Activated T-cell treated with anti-CD3 and anti-CD28 coated beads, Interleukin-2, amount 50 U/mL, for 4 hours (primary cell): ENCODE results near the gene TAS2R46. TPM values are rescaled to one million over a fixed set of nuclear protein-coding genes. Genes with fewer than 3 reads are reported as not detected.
"Not testable (repeated sequence)": the region's sequence is repeated elsewhere in the genome, so short reads cannot be mapped to it uniquely, and the experiment has no call there.

Experiments
- ATAC-seq, 2 donors: fragments of 200-7000 bp; cut with Tn5 transposase; one replicate each; pipeline ENCODE4 v1.10.0; 2021
- DNase-seq: peaks from one replicate; pipeline ENCODE4 v3.0.0-alpha.2; 2020
- H3K27me3 Mint-ChIP-seq: one replicate; pipeline ENCODE4 v1.8.0; 2021; ENCODE audit warnings: low read depth, mixed read lengths
- H3K36me3 Mint-ChIP-seq: one replicate; pipeline ENCODE4 v1.8.0; 2022; ENCODE audit warnings: mixed read lengths; ENCODE audit not compliant: insufficient read depth
- H3K4me1 Mint-ChIP-seq: one replicate; pipeline ENCODE4 v1.8.0; 2021; ENCODE audit warnings: low read depth, mixed read lengths
- H3K4me3 Mint-ChIP-seq: one replicate; pipeline ENCODE4 v1.8.0; 2021; ENCODE audit warnings: mild to moderate bottlenecking, moderate library complexity, mixed read lengths
- H3K9me3 Mint-ChIP-seq: one replicate; pipeline ENCODE4 v1.8.0; 2021; ENCODE audit warnings: mixed read lengths
- total RNA-seq, 3 donors: library from RNA; stranded (reverse); gene quantifications; one replicate each; pipeline ENCODE4 v1.2.1, GENCODE V29; 2021

The TAS2R46 gene
- total RNA-seq, 3 donors from 2014 or later = 0.58 to 0.82 (median 0.66) TPM

- peaks cover 8% of the 10 kb centered on the region for H3K4me1 Mint-ChIP-seq
- no peak for DNase-seq
- peaks cover 4% of the 10 kb centered on the region for H3K9me3 Mint-ChIP-seq
- no peak for ATAC-seq
- H3K27me3 Mint-ChIP-seq = no peaks in the 10 kb centered on the region
- peaks cover 30% of the 10 kb centered on the region for H3K36me3 Mint-ChIP-seq
- no peak overlapping the region for H3K4me3 Mint-ChIP-seq
These were observed 7.8 kb upstream of the TAS2R46 start for GRCh38 chr12:11069854-11070365.

GRCh38 chr12:11067514-11067913 lies 5.4 kb upstream of the TAS2R46 start:
- no peak for ATAC-seq

DNA sequence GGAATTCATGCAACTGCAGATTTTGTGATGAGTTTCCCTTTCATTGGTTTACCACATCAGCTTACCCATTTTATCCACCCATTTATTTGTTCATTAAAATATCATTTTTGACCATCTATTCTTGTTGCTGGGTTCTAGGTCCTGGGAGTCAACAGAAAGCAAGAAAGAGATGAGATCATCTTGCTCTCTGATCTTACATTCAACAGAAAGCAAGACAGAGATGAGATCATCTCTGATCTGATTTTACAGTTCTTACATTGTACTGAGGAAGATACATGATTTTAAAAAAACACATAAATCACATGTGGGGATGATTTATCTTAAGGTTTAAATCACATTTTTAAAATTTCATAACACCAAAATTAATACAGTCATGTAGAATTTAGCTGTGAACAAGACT lies 2.3 kb downstream of the TAS2R46 start:
- ATAC-seq (no peak), DNase-seq (no peak)
- Mint-ChIP-seq H3K4me3 (no peak overlapping the region), H3K4me1 (peaks cover 22% of the 10 kb centered on the region), H3K27me3 (no peaks in the 10 kb centered on the region), H3K9me3 (no peaks in the 10 kb centered on the region), H3K36me3 (peaks cover 5% of the 10 kb centered on the region)

More at GRCh38 chr12:11067514-11067913, 5.4 kb upstream of the TAS2R46 start:
- no peak for DNase-seq
- H3K4me1 Mint-ChIP-seq = peaks cover 13% of the 10 kb centered on the region
- H3K36me3 Mint-ChIP-seq = peaks cover 21% of the 10 kb centered on the region
- H3K9me3 Mint-ChIP-seq = peaks cover 4% of the 10 kb centered on the region
- H3K27me3 Mint-ChIP-seq = no peaks in the 10 kb centered on the region
- no peak overlapping the region for H3K4me3 Mint-ChIP-seq

- ATAC-seq (no peak), DNase-seq (no peak)
- Mint-ChIP-seq H3K4me1 (peaks cover 19% of the 10 kb centered on the region), H3K9me3 (no peaks in the 10 kb centered on the region), H3K36me3 (peaks cover 5% of the 10 kb centered on the region), H3K27me3 (no peaks in the 10 kb centered on the region), H3K4me3 (no peak overlapping the region)
These were observed 3.1 kb downstream of the TAS2R46 start for GRCh38 chr12:11059041-11059440.

- peaks cover 14% of the 10 kb centered on the region for H3K9me3 Mint-ChIP-seq
- peaks cover 15% of the 10 kb centered on the region for H3K36me3 Mint-ChIP-seq
- no peaks in the 10 kb centered on the region for H3K27me3 Mint-ChIP-seq
- DNase-seq (no peak), ATAC-seq (no peak)
- no peak overlapping the region for H3K4me3 Mint-ChIP-seq
- H3K4me1 Mint-ChIP-seq = peaks cover 4% of the 10 kb centered on the region
These were observed 6.8 kb downstream of the TAS2R46 start for GRCh38 chr12:11055306-11055705.

DNA sequence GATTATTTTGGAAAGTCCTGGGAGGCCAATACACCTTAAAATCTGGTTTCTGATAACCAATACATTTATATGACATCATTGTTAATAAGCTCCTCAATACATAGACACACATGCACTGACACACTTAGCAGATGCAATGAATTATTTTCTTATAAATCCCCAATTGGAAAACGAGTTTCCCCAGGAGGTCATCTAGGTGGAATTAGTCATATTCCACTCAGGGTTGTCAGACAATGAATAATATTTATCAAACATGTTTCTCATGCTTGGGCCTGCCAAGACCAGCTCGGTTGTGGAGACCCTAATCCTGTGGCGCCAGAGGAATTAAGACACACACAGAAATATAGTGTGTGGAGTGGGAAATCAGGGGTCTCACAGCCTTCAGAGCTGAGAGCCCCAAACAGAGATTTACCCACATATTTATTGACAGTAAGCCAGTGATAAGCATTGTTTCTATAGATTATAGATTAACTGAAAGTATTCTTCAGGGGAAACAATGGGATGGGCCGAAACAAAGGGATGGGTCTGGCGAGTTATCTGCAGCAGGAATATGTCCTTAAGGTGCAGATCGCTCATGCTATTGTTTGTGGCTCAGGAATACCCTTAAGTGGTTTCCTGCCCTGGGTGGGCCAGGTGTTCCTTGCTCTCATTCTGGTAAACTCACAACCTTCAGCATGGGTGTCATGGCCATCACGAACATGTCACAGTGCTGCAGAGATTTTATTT lies 12.1 kb downstream of the TAS2R46 start:
- Mint-ChIP-seq H3K9me3 (peaks cover 18% of the 10 kb centered on the region), H3K36me3 (peaks cover 33% of the 10 kb centered on the region)
- DNase-seq, H3K4me3 Mint-ChIP-seq, H3K4me1 Mint-ChIP-seq, H3K27me3 Mint-ChIP-seq, ATAC-seq: not testable (repeated sequence)

GRCh38 chr12:11041366-11041765 lies 20.7 kb downstream of the TAS2R46 start:
- Mint-ChIP-seq H3K36me3 (peaks cover 47% of the 10 kb centered on the region), H3K4me1 (peaks cover 10% of the 10 kb centered on the region)
- H3K4me3 Mint-ChIP-seq, ATAC-seq, H3K27me3 Mint-ChIP-seq, H3K9me3 Mint-ChIP-seq, DNase-seq: not testable (repeated sequence)

- H3K36me3 Mint-ChIP-seq = peaks cover 45% of the 10 kb centered on the region
- no peak overlapping the region for H3K4me3 Mint-ChIP-seq
- H3K9me3 Mint-ChIP-seq = no peaks in the 10 kb centered on the region
- DNase-seq (no peak), ATAC-seq (no peak)
- no peaks in the 10 kb centered on the region for H3K27me3 Mint-ChIP-seq
- peaks cover 10% of the 10 kb centered on the region for H3K4me1 Mint-ChIP-seq
These were observed 21.9 kb downstream of the TAS2R46 start for GRCh38 chr12:11040162-11040561.

DNA sequence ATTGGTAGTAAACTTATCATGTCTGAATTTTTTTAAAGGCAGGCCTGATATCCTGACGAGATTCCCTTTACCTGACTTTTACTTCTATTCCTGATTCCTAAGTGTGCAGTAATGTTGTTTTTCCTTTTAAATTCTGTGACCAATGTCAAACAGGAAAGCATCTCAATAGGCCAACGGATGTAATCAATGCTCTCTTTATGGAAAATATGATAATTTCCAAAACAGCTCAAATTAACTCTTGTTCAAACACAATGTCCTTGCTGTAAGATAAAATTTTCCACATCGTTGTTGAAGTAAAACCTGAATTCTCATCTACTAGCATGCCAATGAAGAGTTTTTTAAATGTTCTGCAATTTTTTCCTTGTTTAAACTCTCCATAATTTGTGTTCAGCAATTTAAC lies 22.9 kb downstream of the TAS2R46 start:
- no peak overlapping the region for H3K4me3 Mint-ChIP-seq
- DNase-seq (no peak), ATAC-seq (no peak)
- H3K4me1 Mint-ChIP-seq = peaks cover 5% of the 10 kb centered on the region
- no peaks in the 10 kb centered on the region for H3K27me3 Mint-ChIP-seq
- no peaks in the 10 kb centered on the region for H3K9me3 Mint-ChIP-seq
- H3K36me3 Mint-ChIP-seq = peaks cover 37% of the 10 kb centered on the region

DNA sequence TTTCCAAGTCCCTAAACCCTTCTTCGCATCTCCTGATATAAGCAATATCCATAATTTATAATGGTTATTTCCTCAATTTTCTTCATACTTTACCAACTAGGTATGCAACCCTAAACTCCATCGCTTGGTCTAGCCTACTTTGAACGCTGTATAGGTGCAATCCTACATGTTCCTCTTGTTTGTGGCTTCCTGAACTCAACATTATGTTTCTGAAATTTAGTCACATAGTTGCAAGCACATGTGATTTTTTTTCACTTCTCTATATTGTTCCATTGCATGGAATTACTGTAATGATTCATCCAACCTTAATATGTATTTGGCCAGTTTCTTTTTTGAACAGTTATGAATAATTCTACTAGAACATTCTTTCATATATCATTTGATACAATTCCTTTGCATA lies 28.1 kb downstream of the TAS2R46 start:
- H3K4me1 Mint-ChIP-seq, DNase-seq, H3K9me3 Mint-ChIP-seq, H3K27me3 Mint-ChIP-seq, H3K4me3 Mint-ChIP-seq: not testable (repeated sequence)
- peak; percentile 56 to 78 for ATAC-seq
- peaks cover 29% of the 10 kb centered on the region for H3K36me3 Mint-ChIP-seq

DNA sequence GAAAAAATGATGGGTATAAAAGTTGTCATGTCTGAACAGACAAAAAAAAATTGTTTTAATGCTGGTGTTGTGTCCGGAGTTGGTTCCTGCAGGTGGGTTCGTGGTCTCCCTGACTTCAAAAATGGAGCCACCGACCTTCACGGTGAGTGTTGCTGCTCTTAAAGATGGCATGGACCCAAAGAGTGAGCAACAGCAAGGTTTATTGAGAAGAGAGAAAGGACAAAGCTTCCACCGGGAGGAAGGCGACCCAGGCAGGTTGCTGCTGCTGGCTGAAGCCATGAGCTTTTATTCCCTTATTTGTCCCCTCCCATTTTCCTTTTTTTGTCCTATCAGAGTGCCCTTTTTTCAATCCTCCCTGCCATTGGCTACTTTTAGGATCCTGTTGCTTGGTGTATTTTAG lies 30.8 kb downstream of the TAS2R46 start, which contains the start of gene TAS2R31:
Gene TAS2R31, minus strand, starts transcription at position 101 of the 400 bp plus-strand sequence. Its CDS starts 72 bp downstream, at position 29.
- H3K27me3 Mint-ChIP-seq = no peaks in the 10 kb centered on the region
- DNase-seq (no peak), ATAC-seq (no peak)
- H3K4me3 Mint-ChIP-seq = no peak within 1 kb of the TSS
- peaks cover 35% of the 10 kb centered on the region for H3K36me3 Mint-ChIP-seq
- peaks cover 2% of the 10 kb centered on the region for H3K4me1 Mint-ChIP-seq
- H3K9me3 Mint-ChIP-seq = no peaks in the 10 kb centered on the region

GRCh38 chr12:11026118-11026517 lies 36.0 kb downstream of the TAS2R46 start:
- ATAC-seq = no peak

GRCh38 chr12:11023387-11023786 lies 38.7 kb downstream of the TAS2R46 start:
- no peak for DNase-seq
- H3K4me1 Mint-ChIP-seq = peaks cover 2% of the 10 kb centered on the region
- peaks cover 24% of the 10 kb centered on the region for H3K36me3 Mint-ChIP-seq
- ATAC-seq = no peak
- no peaks in the 10 kb centered on the region for H3K27me3 Mint-ChIP-seq
- H3K4me3 Mint-ChIP-seq = no peak overlapping the region
- H3K9me3 Mint-ChIP-seq = peaks cover 8% of the 10 kb centered on the region

More at GRCh38 chr12:11026118-11026517, 36.0 kb downstream of the TAS2R46 start:
- Mint-ChIP-seq H3K4me3 (no peak overlapping the region), H3K27me3 (no peaks in the 10 kb centered on the region), H3K36me3 (peaks cover 33% of the 10 kb centered on the region), H3K4me1 (peaks cover 4% of the 10 kb centered on the region), H3K9me3 (peaks cover 8% of the 10 kb centered on the region)
- no peak for DNase-seq

DNA sequence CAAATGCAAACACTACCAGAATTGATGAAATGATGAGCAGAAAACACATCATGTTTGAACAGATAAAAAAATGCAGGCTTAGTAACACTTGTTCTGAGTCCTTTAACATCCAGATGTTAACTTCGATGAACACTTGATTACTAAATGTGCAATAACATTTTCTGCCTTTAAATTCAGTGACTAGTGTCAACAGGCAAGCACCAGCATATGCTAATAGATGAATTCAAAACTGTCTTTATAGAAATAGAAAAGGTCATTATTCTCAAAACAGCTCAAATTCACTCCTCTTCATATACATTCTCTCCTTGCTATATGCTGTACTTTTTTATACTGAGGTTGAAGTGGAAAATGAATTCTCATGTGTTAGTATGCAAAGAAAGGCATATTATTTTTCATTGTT lies 39.6 kb downstream of the TAS2R46 start, which contains the start of gene TAS2R19:
Gene TAS2R19, minus strand, starts transcription at position 101 of the 400 bp plus-strand sequence. Its CDS starts 49 bp downstream, at position 52.
- no peak for ATAC-seq
- H3K36me3 Mint-ChIP-seq = peaks cover 19% of the 10 kb centered on the region
- no peak within 1 kb of the TSS for H3K4me3 Mint-ChIP-seq
- H3K9me3 Mint-ChIP-seq = peaks cover 8% of the 10 kb centered on the region
- H3K4me1 Mint-ChIP-seq = peaks cover 2% of the 10 kb centered on the region
- H3K27me3 Mint-ChIP-seq = no peaks in the 10 kb centered on the region
- DNase-seq = no peak

DNA sequence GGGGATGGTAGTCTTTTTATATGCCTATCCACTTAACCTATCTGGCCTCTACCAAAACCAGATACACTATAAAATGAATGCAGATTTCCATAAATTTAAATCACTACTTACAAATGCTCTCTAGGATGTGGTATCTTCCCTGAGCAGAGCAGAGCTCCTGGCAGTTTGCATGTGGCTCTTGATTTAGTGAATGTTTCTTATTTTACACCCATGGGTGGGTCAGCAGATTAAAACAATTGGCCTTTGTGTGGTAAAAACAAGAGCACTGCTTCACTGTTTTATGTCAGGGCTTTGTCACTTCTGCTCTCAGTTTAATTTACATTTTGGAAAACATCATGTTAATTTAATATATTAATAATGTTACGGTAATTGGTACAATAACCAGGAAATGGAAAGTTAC lies 45.2 kb downstream of the TAS2R46 start:
- Mint-ChIP-seq H3K36me3 (peaks cover 16% of the 10 kb centered on the region), H3K4me3 (no peak overlapping the region)

More for the DNA sequence above, 45.2 kb downstream of the TAS2R46 start:
- no peaks in the 10 kb centered on the region for H3K4me1 Mint-ChIP-seq
- no peaks in the 10 kb centered on the region for H3K27me3 Mint-ChIP-seq
- no peaks in the 10 kb centered on the region for H3K9me3 Mint-ChIP-seq
- DNase-seq = no peak
- ATAC-seq = no peak
